Neural progenitor cell (in vitro differentiated cells): ENCODE results near the gene SCN1A.
"Not testable (repeated sequence)": the region's sequence is repeated elsewhere in the genome, so short reads cannot be mapped to it uniquely, and the experiment has no call there.

Source experiments
- CTCF ChIP-seq: fragments of 200-600 bp; sonication (generic); IDR thresholded peaks from 2 replicates; pipeline ENCODE4 v1.5.1; 2017; ENCODE audit warnings: antibody characterized with exemption, mild to moderate bottlenecking
- EZH2 ChIP-seq: fragments of 200-600 bp; sonication (generic); IDR thresholded peaks from 2 replicates; pipeline ENCODE4 v1.6.1; 2017; ENCODE audit warnings: antibody characterized with exemption, mild to moderate bottlenecking, moderate library complexity
- EZH2phosphoT487 ChIP-seq: fragments of 200-600 bp; sonication (generic); IDR thresholded peaks from 2 replicates; pipeline ENCODE4 v1.6.1; 2017; ENCODE audit warnings: antibody characterized with exemption

- not testable (repeated sequence) for TF ChIP-seq CTCF, EZH2, EZH2phosphoT487
Observed at GRCh38 chr2:166103277-166103676, 24.5 kb downstream of the SCN1A start.
